BJ (cell line): ENCODE results near the gene TBC1D12. TPM values are rescaled to one million over a fixed set of nuclear protein-coding genes. Genes with fewer than 3 reads are reported as not detected.

Source experiments
- CTCF ChIA-PET: fragments of 350-600 bp; formaldehyde crosslinking; extraction: SDS; loops from one replicate; lab custom pipeline; 2021; ENCODE audit warnings: antibody characterized with exemption, inconsistent platforms; lab: Yijun Ruan, JAX
- POLR2A ChIA-PET: fragments of 300-600 bp; sonication (Branson Sonifier 250); formaldehyde crosslinking; extraction: SDS; loops from one replicate; lab custom pipeline; 2021; ENCODE audit warnings: antibody characterized with exemption; lab: Charles Lee
- DNase-seq: peaks from one replicate; pipeline ENCODE4 v3.0.0-alpha.2; 2011; ENCODE audit warnings: low read depth
- H3K27me3 ChIP-seq: 2 replicates; pipeline ENCODE4 v1.6.0; 2011; ENCODE audit warnings: low read length; ENCODE audit not compliant: control insufficient read depth, insufficient read depth
- H3K36me3 ChIP-seq: 2 replicates; pipeline ENCODE4 v1.5.1; 2011; ENCODE audit warnings: low read length; ENCODE audit not compliant: control insufficient read depth, insufficient read depth
- H3K4me3 ChIP-seq: 2 replicates; pipeline ENCODE4 v1.5.1; 2011; ENCODE audit warnings: low read depth, mild to moderate bottlenecking, control low read depth, low read length
- CTCF ChIP-seq: IDR thresholded peaks from 2 replicates; pipeline ENCODE4 v1.5.1; 2011; ENCODE audit warnings: low read depth, mild to moderate bottlenecking, control low read depth, inconsistent platforms, low read length, moderate library complexity; ENCODE audit not compliant: insufficient read depth
- polyA plus RNA-seq: library from polyadenylated mRNA; depleted of rRNA; stranded (reverse); fragments of >200 nt; gene quantifications from 2 replicates; pipeline ENCODE4 v1.2.3, GENCODE V29; 2011

TBC1D12 gene
- polyA plus RNA-seq, 1 experiment = 2.3 TPM

GRCh38 chr10:94413361-94413760 is 11.0 kb downstream of the TBC1D12 start:
- no peak for TF ChIP-seq CTCF
- Histone ChIP-seq H3K36me3 (no peaks in the 10 kb centered on the region), H3K4me3 (no peak overlapping the region), H3K27me3 (no peaks in the 10 kb centered on the region)
- ChIA-PET POLR2A (no interaction called here), CTCF (no interaction called here)
- DNase-seq = no peak

GRCh38 chr10:94416896-94417295 is 14.6 kb downstream of the TBC1D12 start:
- Histone ChIP-seq H3K36me3 (no peaks in the 10 kb centered on the region), H3K4me3 (no peak overlapping the region), H3K27me3 (no peaks in the 10 kb centered on the region)
- no peak for DNase-seq
- TF ChIP-seq CTCF = no peak
- POLR2A ChIA-PET = no interaction called here
- CTCF ChIA-PET = interaction anchor here (0.8 to 1.5 kb wide), 3 partner anchors 11 to 54 kb away, joined by 3 to 4 read pairs (median 3); partner anchors contain the start of gene TBC1D12

GRCh38 chr10:94417321-94417720 is 15.0 kb downstream of the TBC1D12 start:
- no peak for TF ChIP-seq CTCF
- Histone ChIP-seq H3K27me3 (no peaks in the 10 kb centered on the region), H3K4me3 (no peak overlapping the region), H3K36me3 (no peaks in the 10 kb centered on the region)
- POLR2A ChIA-PET = no interaction called here
- no peak for DNase-seq
- CTCF ChIA-PET = interaction anchor here (1.4 to 1.5 kb wide), 3 partner anchors 11 to 16 kb away, joined by 3 to 4 read pairs (median 3); partner anchors contain the start of gene TBC1D12

GRCh38 chr10:94420516-94420915 is 18.2 kb downstream of the TBC1D12 start:
- no peak for DNase-seq
- H3K27me3 ChIP-seq = no peaks in the 10 kb centered on the region
- ChIA-PET CTCF (interaction anchor here (0.8 kb wide), 1 partner anchor 10 kb away, joined by 3 read pairs; no protein-coding TSS in a partner anchor), POLR2A (no interaction called here)
- H3K36me3 ChIP-seq = no peaks in the 10 kb centered on the region
- H3K4me3 ChIP-seq = no peak overlapping the region
- TF ChIP-seq CTCF = no peak

- no peaks in the 10 kb centered on the region for H3K36me3 ChIP-seq
- DNase-seq = no peak
- no peaks in the 10 kb centered on the region for H3K27me3 ChIP-seq
- CTCF ChIA-PET = no interaction called here
- POLR2A ChIA-PET = no interaction called here
- no peak for TF ChIP-seq CTCF
- no peak overlapping the region for H3K4me3 ChIP-seq
Measured at GRCh38 chr10:94420998-94421528, 18.7 kb downstream of the TBC1D12 start.
